ENCODE data around the gene CLDN1. TPM values are rescaled to one million over a fixed set of nuclear protein-coding genes. Genes with fewer than 3 reads are reported as not detected.

CLDN1 gene
- total and polyA plus RNA-seq, 2 of the 4 experiments (the other 2 are of a cell fraction) = 4.7 to 7.3 TPM

GRCh38 chr3:190265796-190266195, 56.5 kb downstream of the CLDN1 start:
- BruUV-seq (replicated peaks) = no TSS peak
- H4K8ac ChIP-seq (ENCODE audit: low read depth in 2 of 2, low read length in 2 of 2) = no peak overlapping the region
- ChIA-PET POLR2A (ENCODE audit: unreplicated experiment) (interaction anchor here (0.6 kb wide), 1 partner anchor 9 kb away, joined by 8 read pairs; no protein-coding TSS in a partner anchor), CTCF (interaction anchor here (1.1 kb wide), 1 partner anchor 9 kb away, joined by 5 read pairs; no protein-coding TSS in a partner anchor)
- H3K14ac ChIP-seq (replicated peaks; ENCODE audit: low read depth, low read length) = peak overlapping the region; percentile 62
- H3K9me1 ChIP-seq (ENCODE audit: insufficient read depth, low read length) = no peaks in the 10 kb centered on the region; the same call in 1 of the 2 replicates
- no peaks in the 10 kb centered on the region for H4K20me1 ChIP-seq (ENCODE audit: insufficient read depth, low read length)
- ATAC-seq (ENCODE audit: low read depth) (peak; percentile 91), DNase-seq (peak; percentile 69)
- dilution Hi-C loops (cut with HindIII; ENCODE audit: low sequenced_read_pairs, unreplicated experiment) (no loop called here), intact Hi-C loops (cut with micrococcal nuclease) (no loop called here), in situ Hi-C loops (cut with MboI; ENCODE audit: low sequenced_read_pairs) (no loop called here)
- peaks cover 3% of the 10 kb centered on the region for H3K4me1 ChIP-seq (ENCODE audit: control insufficient read depth, insufficient read depth, low read length)
- no peak overlapping the region for H4K91ac ChIP-seq (ENCODE audit: insufficient read depth, low read depth, low read length)
- no peak overlapping the region for H2AK5ac ChIP-seq (ENCODE audit: low read depth, low read length)
- H2AFZ ChIP-seq (replicated peaks; ENCODE audit: low read length, poor library complexity) = peak overlapping the region; percentile 61
- no peak overlapping the region for H3K4me3 ChIP-seq (ENCODE audit: insufficient read depth, low read depth, low read length)
- peak overlapping the region; percentile 12 for H2BK5ac ChIP-seq (ENCODE audit: low read depth, low read length, poor library complexity, severe bottlenecking)
- H3K9ac ChIP-seq (ENCODE audit: low read depth, low read length) = no peak overlapping the region
- H2BK15ac ChIP-seq (ENCODE audit: low read depth, low read length) = peak overlapping the region; percentile 32; the same call in 1 of the 3 replicates
- H2BK20ac ChIP-seq (ENCODE audit: low read depth, low read length) = peak overlapping the region; percentile 72
- 0 out of 2 replicates have a peak overlapping the region, but pooled peaks have one; percentile 2 for H3K4me2 ChIP-seq (ENCODE audit: low read depth, low read length)
- peak overlapping the region; percentile 79 for H2BK120ac ChIP-seq (ENCODE audit: low read depth, low read length)
- H3K27me3 ChIP-seq (ENCODE audit: control insufficient read depth, insufficient read depth, low read length) = no peaks in the 10 kb centered on the region
- H3K9me3 ChIP-seq (ENCODE audit: control insufficient read depth, insufficient read depth, low read length) = no peaks in the 10 kb centered on the region
- peak overlapping the region; percentile 37; the same call in 1 of the 2 replicates for H3K4ac ChIP-seq (ENCODE audit: low read depth, low read length)
- no peak overlapping the region for H3K56ac ChIP-seq (ENCODE audit: extremely low read depth, insufficient read depth, low read length)
- no CpG with 5 or more reads among the region's 3 CpGs for WGBS, 2 experiments (ENCODE audit: extremely low coverage in 2 of 2, insufficient read length in 1 of 2)
- no peak overlapping the region for H3K23ac ChIP-seq (ENCODE audit: low read depth, low read length)
- H3K36me3 ChIP-seq (ENCODE audit: control insufficient read depth, insufficient read depth, low read length) = no peaks in the 10 kb centered on the region
- peak overlapping the region; percentile 23 for H2AK9ac ChIP-seq (replicated peaks; ENCODE audit: low read depth, low read length, poor library complexity)
- no peak overlapping the region for H4K5ac ChIP-seq (ENCODE audit: low read depth, low read length)
- TF ChIP-seq CHD1 (IDR thresholded peaks at IDR 0.05; ENCODE audit: low read depth, low read length) (no peak), FOS (IDR thresholded peaks at IDR 0.05; ENCODE audit: low read depth, low read length) (no peak), BHLHE40 (IDR thresholded peaks at IDR 0.05; ENCODE audit: low read depth, low read length) (no peak; the same call in 1 of the 2 replicates), CEBPB (IDR thresholded peaks at IDR 0.05; ENCODE audit: low read depth, low read length) (peak; percentile 61; the same call in 1 of the 2 replicates)
- no peak overlapping the region for H3K18ac ChIP-seq (ENCODE audit: low read depth, low read length)
- H3K79me1 ChIP-seq (ENCODE audit: low read depth in 1 of 2, low read length in 2 of 2) = no peaks in the 10 kb centered on the region
- H3K27ac ChIP-seq (ENCODE audit: insufficient read depth, low read length) = peak overlapping the region; percentile 41; the same call in 1 of the 2 replicates

All from IMR-90 (cell line).